ENCODE measurements around the gene ANKRD36C. TPM values are rescaled to one million over a fixed set of nuclear protein-coding genes. Genes with fewer than 3 reads are reported as not detected.
"Not testable (repeated sequence)": the region's sequence is repeated elsewhere in the genome, so short reads cannot be mapped to it uniquely, and the experiment has no call there.

The ANKRD36C gene
- total RNA-seq, 1 experiment from 2014 or later, result 17.6 TPM

DNA sequence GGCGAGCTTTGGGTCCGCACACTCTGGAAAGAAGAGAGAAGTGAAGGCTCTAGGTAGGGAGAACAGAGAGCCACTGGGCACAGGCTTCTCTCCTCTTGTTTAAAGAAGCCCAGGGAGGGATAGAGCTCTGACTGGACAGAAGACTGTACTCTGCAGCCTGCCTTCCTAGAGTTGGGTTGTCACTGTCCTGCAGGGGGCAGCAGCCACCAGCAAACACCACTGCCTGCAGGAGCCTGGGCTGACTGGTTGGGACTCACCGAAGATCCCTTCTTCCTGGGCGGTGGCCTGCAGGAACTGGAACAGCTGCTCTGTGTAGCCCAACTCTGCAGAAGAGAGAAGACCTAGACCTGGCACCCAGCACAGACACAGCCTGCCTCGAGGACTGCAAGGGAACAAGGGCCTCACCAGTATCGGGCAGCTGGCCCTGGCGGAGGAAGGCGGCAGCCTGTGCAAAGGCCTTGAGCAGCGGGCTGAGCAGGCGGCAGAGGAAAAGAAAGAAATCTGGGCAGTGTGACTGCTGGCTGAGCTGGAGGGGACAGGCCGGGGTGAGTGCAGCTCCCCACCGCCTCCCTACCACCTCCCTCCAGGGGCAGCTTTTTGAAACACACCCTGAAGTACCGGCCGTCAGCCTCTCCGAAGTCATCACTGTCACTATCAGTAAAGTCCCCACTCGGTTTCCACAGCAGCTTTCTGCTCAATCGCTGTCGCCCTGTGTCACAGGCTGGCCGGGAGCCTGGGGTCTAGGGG lies 31.2 kb upstream of the ANKRD36C start:
- H3K27me3 ChIP-seq (ENCODE audit: low read length); H2AFZ ChIP-seq (ENCODE audit: low read length); H3K4me1 ChIP-seq (ENCODE audit: insufficient read depth, low read length); H3K9ac ChIP-seq (ENCODE audit: low read length); POLR2A ChIA-PET (ENCODE audit: unreplicated experiment); H3K4me2 ChIP-seq (ENCODE audit: low read length); H3K9me2 ChIP-seq (replicated peaks; ENCODE audit: low read length); H3K9me3 ChIP-seq (ENCODE audit: low read length); H3K79me2 ChIP-seq (ENCODE audit: low read length); H4K20me1 ChIP-seq (ENCODE audit: low read length); H3K4me3 ChIP-seq (ENCODE audit: low read length); intact Hi-C loops (cut with micrococcal nuclease); H3F3A ChIP-seq (ENCODE audit: low read length, unreplicated experiment); H3K27ac ChIP-seq (ENCODE audit: low read length); H3K36me3 ChIP-seq (ENCODE audit: low read depth, low read length); BruUV-seq (replicated peaks): not testable (repeated sequence)
- DNase-seq, result peak; percentile 85
- peak; percentile 97 for ATAC-seq
- CTCF ChIA-PET, result interaction anchor here (0.6 to 1.2 kb wide), 5 partner anchors 31 to 509 kb away, joined by 3 to 11 read pairs (median 6); partner anchors contain the start of gene ADRA2B
- TF ChIP-seq, protein P1, sequence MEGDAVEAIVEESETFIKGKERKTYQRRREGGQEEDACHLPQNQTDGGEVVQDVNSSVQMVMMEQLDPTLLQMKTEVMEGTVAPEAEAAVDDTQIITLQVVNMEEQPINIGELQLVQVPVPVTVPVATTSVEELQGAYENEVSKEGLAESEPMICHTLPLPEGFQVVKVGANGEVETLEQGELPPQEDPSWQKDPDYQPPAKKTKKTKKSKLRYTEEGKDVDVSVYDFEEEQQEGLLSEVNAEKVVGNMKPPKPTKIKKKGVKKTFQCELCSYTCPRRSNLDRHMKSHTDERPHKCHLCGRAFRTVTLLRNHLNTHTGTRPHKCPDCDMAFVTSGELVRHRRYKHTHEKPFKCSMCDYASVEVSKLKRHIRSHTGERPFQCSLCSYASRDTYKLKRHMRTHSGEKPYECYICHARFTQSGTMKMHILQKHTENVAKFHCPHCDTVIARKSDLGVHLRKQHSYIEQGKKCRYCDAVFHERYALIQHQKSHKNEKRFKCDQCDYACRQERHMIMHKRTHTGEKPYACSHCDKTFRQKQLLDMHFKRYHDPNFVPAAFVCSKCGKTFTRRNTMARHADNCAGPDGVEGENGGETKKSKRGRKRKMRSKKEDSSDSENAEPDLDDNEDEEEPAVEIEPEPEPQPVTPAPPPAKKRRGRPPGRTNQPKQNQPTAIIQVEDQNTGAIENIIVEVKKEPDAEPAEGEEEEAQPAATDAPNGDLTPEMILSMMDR (conservative IDR thresholded peaks at IDR 0.05; ENCODE audit: low read depth, low read length), result peak; percentile 70

GRCh38 chr2:96022126-96022525 lies 30.5 kb upstream of the ANKRD36C start:
- H3K4me3 ChIP-seq (ENCODE audit: low read length); H3K4me2 ChIP-seq (ENCODE audit: low read length); H3K9me3 ChIP-seq (ENCODE audit: low read length); H3K27ac ChIP-seq (ENCODE audit: low read length); intact Hi-C loops (cut with micrococcal nuclease); H3K27me3 ChIP-seq (ENCODE audit: low read length); H3K9me2 ChIP-seq (replicated peaks; ENCODE audit: low read length); BruUV-seq (replicated peaks); ATAC-seq; H3K36me3 ChIP-seq (ENCODE audit: low read depth, low read length); DNase-seq; H3K9ac ChIP-seq (ENCODE audit: low read length); H3K4me1 ChIP-seq (ENCODE audit: insufficient read depth, low read length); H4K20me1 ChIP-seq (ENCODE audit: low read length); H3K79me2 ChIP-seq (ENCODE audit: low read length); H2AFZ ChIP-seq (ENCODE audit: low read length); H3F3A ChIP-seq (ENCODE audit: low read length, unreplicated experiment): not testable (repeated sequence)
- CTCF ChIA-PET, result interaction anchor here (0.6 to 1.2 kb wide), 5 partner anchors 30 to 510 kb away, joined by 3 to 11 read pairs (median 6); partner anchors contain the start of gene ADRA2B
- POLR2A ChIA-PET (ENCODE audit: unreplicated experiment), result interaction anchor here (0.7 kb wide), 1 partner anchor 96 kb away, joined by 3 read pairs; no protein-coding TSS in a partner anchor

DNA sequence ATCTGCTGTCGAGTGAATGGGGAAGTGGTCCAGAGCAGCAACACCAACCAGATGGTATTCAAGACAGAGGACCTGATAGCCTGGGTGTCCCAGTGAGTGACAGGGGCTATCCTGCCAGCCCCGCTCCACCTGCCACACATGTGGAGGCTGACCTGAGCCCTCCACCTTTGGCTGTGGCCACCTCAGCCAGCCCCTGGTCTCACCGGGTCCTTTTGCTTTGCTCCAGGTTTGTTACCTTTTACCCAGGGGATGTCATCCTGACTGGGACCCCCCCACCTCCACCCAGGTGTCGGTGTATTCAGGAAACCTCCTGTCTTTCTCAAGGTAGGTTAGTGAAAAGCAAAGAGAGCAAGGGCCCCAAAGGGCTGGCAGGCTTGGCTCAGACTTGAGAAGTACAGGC lies 29.5 kb upstream of the ANKRD36C start:
- H3K9me3 ChIP-seq (ENCODE audit: low read length); H3K9ac ChIP-seq (ENCODE audit: low read length); H3K4me2 ChIP-seq (ENCODE audit: low read length); H4K20me1 ChIP-seq (ENCODE audit: low read length); intact Hi-C loops (cut with micrococcal nuclease); H3K4me1 ChIP-seq (ENCODE audit: insufficient read depth, low read length); DNase-seq; ATAC-seq; H3F3A ChIP-seq (ENCODE audit: low read length, unreplicated experiment); H3K9me2 ChIP-seq (replicated peaks; ENCODE audit: low read length); BruUV-seq (replicated peaks); H3K27me3 ChIP-seq (ENCODE audit: low read length); POLR2A ChIA-PET (ENCODE audit: unreplicated experiment); H3K4me3 ChIP-seq (ENCODE audit: low read length); H3K36me3 ChIP-seq (ENCODE audit: low read depth, low read length); CTCF ChIA-PET; H2AFZ ChIP-seq (ENCODE audit: low read length); H3K79me2 ChIP-seq (ENCODE audit: low read length); H3K27ac ChIP-seq (ENCODE audit: low read length): not testable (repeated sequence)

- H3K27me3 ChIP-seq (ENCODE audit: low read length); DNase-seq; H3K9ac ChIP-seq (ENCODE audit: low read length); H3K27ac ChIP-seq (ENCODE audit: low read length); intact Hi-C loops (cut with micrococcal nuclease); H2AFZ ChIP-seq (ENCODE audit: low read length); H3F3A ChIP-seq (ENCODE audit: low read length, unreplicated experiment); H3K9me2 ChIP-seq (replicated peaks; ENCODE audit: low read length); H3K4me1 ChIP-seq (ENCODE audit: insufficient read depth, low read length); H3K4me3 ChIP-seq (ENCODE audit: low read length); H3K36me3 ChIP-seq (ENCODE audit: low read depth, low read length); CTCF ChIA-PET; BruUV-seq (replicated peaks); H3K79me2 ChIP-seq (ENCODE audit: low read length); H4K20me1 ChIP-seq (ENCODE audit: low read length); H3K4me2 ChIP-seq (ENCODE audit: low read length); POLR2A ChIA-PET (ENCODE audit: unreplicated experiment); H3K9me3 ChIP-seq (ENCODE audit: low read length): not testable (repeated sequence)
- ATAC-seq, result peak; percentile 23
Observed at GRCh38 chr2:96019909-96020590, 28.4 kb upstream of the ANKRD36C start.

DNA sequence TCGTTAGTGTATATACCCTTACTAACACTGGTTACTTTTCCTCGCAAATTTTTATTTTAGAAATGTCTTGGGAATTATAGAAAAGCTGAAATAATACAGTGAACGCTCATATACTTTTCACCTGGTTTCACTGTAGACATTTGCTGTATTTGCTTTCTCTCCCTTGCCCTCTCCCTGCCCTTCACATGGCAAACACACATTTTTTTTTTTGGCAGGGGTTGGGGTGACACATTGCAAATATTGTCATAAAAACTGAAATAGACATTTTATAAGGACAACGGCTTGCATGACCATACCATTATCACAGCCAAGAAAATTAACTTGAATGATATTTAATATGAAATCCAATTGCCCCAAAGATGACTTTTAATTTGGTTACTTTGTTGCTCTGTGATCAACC lies 24.7 kb upstream of the ANKRD36C start:
- H3K9ac ChIP-seq (ENCODE audit: low read length); H3K36me3 ChIP-seq (ENCODE audit: low read depth, low read length); H3K9me2 ChIP-seq (replicated peaks; ENCODE audit: low read length); intact Hi-C loops (cut with micrococcal nuclease); CTCF ChIA-PET; H4K20me1 ChIP-seq (ENCODE audit: low read length); H3K4me1 ChIP-seq (ENCODE audit: insufficient read depth, low read length); H3F3A ChIP-seq (ENCODE audit: low read length, unreplicated experiment); H3K79me2 ChIP-seq (ENCODE audit: low read length); H3K27me3 ChIP-seq (ENCODE audit: low read length); BruUV-seq (replicated peaks); H2AFZ ChIP-seq (ENCODE audit: low read length); H3K4me3 ChIP-seq (ENCODE audit: low read length); POLR2A ChIA-PET (ENCODE audit: unreplicated experiment); H3K9me3 ChIP-seq (ENCODE audit: low read length): not testable (repeated sequence)
- DNase-seq (peak; percentile 60), ATAC-seq (peak; percentile 86)
- H3K4me2 ChIP-seq (ENCODE audit: low read length), result peak overlapping the region; percentile 60
- peak overlapping the region; percentile 52 for H3K27ac ChIP-seq (ENCODE audit: low read length)

DNA sequence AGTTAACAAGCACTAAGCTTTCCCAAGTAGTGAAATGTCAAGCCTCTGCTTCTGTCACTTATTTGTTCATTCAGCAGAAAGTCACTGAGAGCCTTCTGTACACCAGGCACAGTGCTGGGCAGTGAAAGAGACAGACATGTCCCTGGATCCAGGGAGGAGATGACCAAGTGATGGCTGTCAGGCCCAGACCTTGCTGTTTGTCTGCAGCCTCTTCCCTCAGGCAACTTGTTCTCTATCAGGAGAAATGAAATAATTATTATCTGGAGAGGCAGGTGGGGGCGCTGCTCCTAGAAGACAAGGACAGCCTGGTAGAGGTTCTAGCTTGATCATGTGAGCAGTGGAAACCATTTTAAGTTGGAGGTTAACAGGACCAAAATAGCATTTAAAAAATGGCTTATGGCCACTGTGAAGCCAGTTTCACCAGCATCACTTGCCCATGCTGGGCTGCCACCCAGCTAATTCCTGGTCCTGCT lies 21.2 kb upstream of the ANKRD36C start:
- H4K20me1 ChIP-seq (ENCODE audit: low read length); intact Hi-C loops (cut with micrococcal nuclease); BruUV-seq (replicated peaks); H3K79me2 ChIP-seq (ENCODE audit: low read length); CTCF ChIA-PET; H3F3A ChIP-seq (ENCODE audit: low read length, unreplicated experiment); H3K9ac ChIP-seq (ENCODE audit: low read length); H3K9me2 ChIP-seq (replicated peaks; ENCODE audit: low read length); H3K27me3 ChIP-seq (ENCODE audit: low read length); H3K4me3 ChIP-seq (ENCODE audit: low read length); H3K4me2 ChIP-seq (ENCODE audit: low read length); H2AFZ ChIP-seq (ENCODE audit: low read length); H3K9me3 ChIP-seq (ENCODE audit: low read length); POLR2A ChIA-PET (ENCODE audit: unreplicated experiment); H3K36me3 ChIP-seq (ENCODE audit: low read depth, low read length); H3K27ac ChIP-seq (ENCODE audit: low read length); DNase-seq; ATAC-seq: not testable (repeated sequence)
- peaks cover 11% of the 10 kb centered on the region for H3K4me1 ChIP-seq (ENCODE audit: insufficient read depth, low read length)
